ENCODE measurements around the gene AKAP5.

DNA sequence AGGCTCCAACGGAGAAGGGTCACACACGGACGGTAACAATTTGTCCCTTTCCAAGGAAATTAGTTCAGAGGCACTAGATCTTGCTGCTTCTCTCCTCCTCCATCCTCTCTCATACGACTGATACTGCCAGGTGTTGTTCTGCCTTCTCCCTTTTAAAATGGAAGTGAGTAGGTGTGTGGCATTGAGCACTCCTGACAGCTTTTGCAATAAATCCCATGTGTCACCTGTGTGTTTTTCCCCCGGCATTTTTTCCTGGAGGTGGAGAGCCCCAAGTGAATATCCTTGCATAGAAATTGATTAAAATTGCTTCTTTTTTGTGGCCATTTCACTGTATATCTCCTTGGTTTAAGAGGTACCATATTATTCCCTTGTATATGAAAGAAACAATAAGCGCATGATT, 26.2 kb upstream of the AKAP5 start:
- TF ChIP-seq CTCF (IDR thresholded peaks at IDR 0.05) (no peak), EP300 (IDR thresholded peaks at IDR 0.05) (no peak), POLR2AphosphoS5 (IDR thresholded peaks at IDR 0.05) (no peak), POLR2A (IDR thresholded peaks at IDR 0.05) (no peak)

All from suprapubic skin (tissue), 4 donors.